Common myeloid progenitor, CD34-positive (primary cell): ENCODE results near the gene LYZL4.

ENCODE experiments used
- CTCF ChIA-PET: fragments of 350-600 bp; sonication (Branson Sonifier 250); formaldehyde crosslinking; loops from one replicate; lab custom pipeline; 2021; ENCODE audit warnings: antibody characterized with exemption; lab: Charles Lee
- POLR2A ChIA-PET: fragments of 350-600 bp; sonication (Branson Sonifier 250); formaldehyde crosslinking; loops from one replicate; lab custom pipeline; 2021; ENCODE audit warnings: antibody characterized with exemption; lab: Charles Lee
- DNase-seq, 3 donors: peaks; one replicate each; pipeline versions ENCODE4 v3.0.0 to v3.0.0-alpha.2; 2013
- H3K27ac ChIP-seq, 2 experiments: 1 replicate in 1 of 2; 2 replicates in 1 of 2; pipeline ENCODE4 v1.7.0; 2013; ENCODE audit warnings: inconsistent platforms in 2 of 2, low read length in 2 of 2, mild to moderate bottlenecking in 2 of 2, low read depth in 1 of 2, moderate library complexity in 1 of 2; ENCODE audit not compliant: severe bottlenecking in 2 of 2, insufficient read depth in 1 of 2, poor library complexity in 1 of 2
- H3K27me3 ChIP-seq, 5 experiments: replicated peaks in 2 of 5; 1 replicate in 3 of 5; 2 replicates in 2 of 5; pipeline versions ENCODE4 v1.6.1 to v1.7.0; 2013; ENCODE audit warnings: low read length in 4 of 5, mild to moderate bottlenecking in 2 of 5, moderate library complexity in 2 of 5, inconsistent platforms in 1 of 5; ENCODE audit not compliant: insufficient read depth in 5 of 5, control insufficient read depth in 4 of 5
- H3K36me3 ChIP-seq, 4 experiments: 1 replicate in 2 of 4; 2 replicates in 2 of 4; pipeline versions ENCODE4 v1.6.1 to v1.7.0; 2013; ENCODE audit warnings: low read length in 3 of 4, control low read depth in 1 of 4, mild to moderate bottlenecking in 1 of 4; ENCODE audit not compliant: control insufficient read depth in 4 of 4, insufficient read depth in 4 of 4
- H3K4me1 ChIP-seq, 4 experiments: 1 replicate in 3 of 4; 2 replicates in 1 of 4; pipeline versions ENCODE4 v1.6.1 to v1.7.1; 2013; ENCODE audit warnings: low read length in 3 of 4, mild to moderate bottlenecking in 3 of 4, control low read depth in 1 of 4, inconsistent platforms in 1 of 4, moderate library complexity in 1 of 4; ENCODE audit not compliant: control insufficient read depth in 4 of 4, insufficient read depth in 4 of 4; ENCODE audit errors: control extremely low read depth in 1 of 4
- H3K4me3 ChIP-seq, 7 experiments: 1 replicate in 4 of 7; 2 replicates in 3 of 7; pipeline versions ENCODE4 v1.5.1 to v1.7.0; 2013; ENCODE audit warnings: mild to moderate bottlenecking in 7 of 7, low read length in 6 of 7, moderate library complexity in 6 of 7, inconsistent platforms in 2 of 7, low read depth in 2 of 7, control low read depth in 1 of 7; ENCODE audit not compliant: insufficient read depth in 4 of 7, control insufficient read depth in 1 of 7; ENCODE audit errors: extremely low read depth in 1 of 7
- H3K9me3 ChIP-seq, 5 experiments: 1 replicate in 4 of 5; 2 replicates in 1 of 5; pipeline versions ENCODE4 v1.6.1 to v1.7.1; 2013; ENCODE audit warnings: low read length in 4 of 5, mild to moderate bottlenecking in 2 of 5, inconsistent platforms in 1 of 5, low read depth in 1 of 5, moderate library complexity in 1 of 5; ENCODE audit not compliant: control insufficient read depth in 4 of 5, insufficient read depth in 2 of 5; ENCODE audit errors: control extremely low read depth in 1 of 5
- WGBS: methylation state at CpG from one replicate; pipeline ENCODE4 v1.1.5; 2013; ENCODE audit not compliant: insufficient coverage; 5-methylcytosine and 5-hydroxymethylcytosine counted together

The LYZL4 gene

DNA sequence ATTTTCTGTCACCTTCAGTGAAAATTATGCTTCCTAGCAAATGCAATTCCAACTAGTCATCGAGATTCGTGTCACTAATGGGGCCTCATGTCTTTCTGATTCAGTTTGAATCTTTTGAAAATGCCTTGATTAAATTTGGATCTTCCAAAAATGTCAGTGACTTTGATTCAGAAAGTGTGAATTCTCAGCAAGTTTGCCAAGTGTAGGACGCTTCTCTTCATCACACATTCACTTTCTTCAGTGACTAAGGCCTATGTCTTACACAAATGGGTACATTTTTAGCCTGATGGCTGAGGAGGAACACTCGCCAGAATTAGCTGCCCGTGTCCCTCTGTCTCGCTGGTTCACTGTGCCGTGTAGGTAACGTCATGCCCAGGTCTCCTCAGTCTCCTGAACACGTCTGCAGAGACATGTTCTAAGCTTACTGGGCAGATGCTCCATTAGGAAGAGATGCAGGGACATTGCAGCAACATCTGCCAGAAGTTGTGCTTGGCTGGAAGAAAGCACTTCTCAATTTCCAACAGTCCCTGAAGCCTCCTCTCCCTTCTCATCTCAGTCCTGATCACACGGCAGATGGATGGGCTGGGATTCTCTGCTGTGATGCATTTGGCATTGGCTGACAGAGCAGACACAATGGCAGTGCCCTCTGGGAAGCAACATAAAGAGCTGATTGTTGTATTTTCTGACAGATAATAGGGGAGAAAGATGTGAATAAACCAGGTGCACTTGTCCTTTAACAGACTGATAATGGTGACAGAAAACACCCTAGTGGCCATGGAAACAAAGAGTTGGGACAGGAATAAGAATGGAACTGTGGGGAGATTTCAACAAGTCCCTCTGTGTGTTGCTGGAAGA, 29.1 kb upstream of the LYZL4 start:
- WGBS: 95% methylated on average over 8 of the region's 10 CpGs
- Histone ChIP-seq H3K36me3 (no peaks in the 10 kb centered on the region), H3K27ac (no peak overlapping the region), H3K27me3 (peaks cover 0 to 27% (median 9%) of the 10 kb centered on the region in 5 experiments), H3K4me1 (no peaks in the 10 kb centered on the region), H3K9me3 (no peaks in the 10 kb centered on the region), H3K4me3 (no peak overlapping the region)
- no peak for DNase-seq
- POLR2A ChIA-PET: no interaction called here
- CTCF ChIA-PET: interaction anchor here (1.4 to 2.8 kb wide), 2 partner anchors 192 to 206 kb away, joined by 3 to 7 read pairs; no protein-coding TSS in a partner anchor

DNA sequence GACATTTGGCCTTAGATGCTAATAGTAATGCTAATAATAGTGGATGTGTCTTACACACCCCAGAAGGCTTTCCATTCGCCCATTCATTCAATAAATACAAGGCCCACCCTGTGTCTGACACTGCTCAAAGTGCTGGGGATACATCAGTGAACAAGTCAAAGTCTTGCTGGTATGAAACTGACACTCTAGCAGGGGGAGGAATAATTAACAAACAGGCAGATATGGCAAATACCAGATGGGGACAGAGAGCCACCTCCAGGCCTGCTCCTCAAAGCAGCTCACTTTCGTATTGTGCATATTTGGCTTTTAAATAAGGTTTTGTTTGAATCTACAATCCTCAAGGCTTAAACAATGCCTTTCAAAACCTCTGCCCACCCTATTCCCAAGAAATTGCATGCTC, 28.3 kb upstream of the LYZL4 start:
- Histone ChIP-seq H3K4me1 (no peaks in the 10 kb centered on the region), H3K27me3 (peaks cover 0 to 27% (median 9%) of the 10 kb centered on the region in 5 experiments), H3K4me3 (no peak overlapping the region), H3K27ac (no peak overlapping the region), H3K9me3 (no peaks in the 10 kb centered on the region), H3K36me3 (no peaks in the 10 kb centered on the region)
- CTCF ChIA-PET: interaction anchor here (2.8 kb wide), 1 partner anchor 191 kb away, joined by 7 read pairs; no protein-coding TSS in a partner anchor
- POLR2A ChIA-PET: no interaction called here
- WGBS: no CpG with 5 or more reads among the region's 2 CpGs
- no peak for DNase-seq

DNA sequence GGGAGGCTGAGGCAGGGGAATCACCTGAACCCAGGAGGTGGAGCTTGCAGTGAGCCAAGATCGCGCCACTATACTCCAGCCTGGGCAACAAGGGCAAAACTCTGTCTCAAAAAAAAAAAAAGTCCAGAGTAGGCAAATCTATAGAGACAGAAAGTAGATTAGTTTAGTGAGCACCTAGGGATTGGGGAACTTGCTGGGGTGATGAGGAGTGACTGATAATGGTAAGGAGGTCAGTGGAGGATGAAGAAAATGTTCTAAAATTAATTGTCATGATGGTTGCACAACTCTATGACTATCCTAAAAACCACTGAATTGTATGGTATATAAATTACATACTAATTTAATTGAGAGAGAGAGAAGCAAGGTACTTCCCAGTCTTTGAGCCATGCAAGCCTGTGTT, 27.8 kb upstream of the LYZL4 start:
- H3K36me3 ChIP-seq: no peaks in the 10 kb centered on the region
- H3K9me3 ChIP-seq: peaks cover 0 to 4% (median 0%) of the 10 kb centered on the region in 5 experiments
- ChIA-PET POLR2A (no interaction called here), CTCF (interaction anchor here (0.6 to 2.8 kb wide), 2 partner anchors 91 to 191 kb away, joined by 3 to 7 read pairs; no protein-coding TSS in a partner anchor)
- 100% methylated on average over 2 of the region's 2 CpGs for WGBS
- H3K4me3 ChIP-seq: no peak overlapping the region
- DNase-seq: no peak
- no peaks in the 10 kb centered on the region for H3K4me1 ChIP-seq
- no peak overlapping the region for H3K27ac ChIP-seq
- H3K27me3 ChIP-seq: peaks cover 0 to 27% (median 9%) of the 10 kb centered on the region in 5 experiments

DNA sequence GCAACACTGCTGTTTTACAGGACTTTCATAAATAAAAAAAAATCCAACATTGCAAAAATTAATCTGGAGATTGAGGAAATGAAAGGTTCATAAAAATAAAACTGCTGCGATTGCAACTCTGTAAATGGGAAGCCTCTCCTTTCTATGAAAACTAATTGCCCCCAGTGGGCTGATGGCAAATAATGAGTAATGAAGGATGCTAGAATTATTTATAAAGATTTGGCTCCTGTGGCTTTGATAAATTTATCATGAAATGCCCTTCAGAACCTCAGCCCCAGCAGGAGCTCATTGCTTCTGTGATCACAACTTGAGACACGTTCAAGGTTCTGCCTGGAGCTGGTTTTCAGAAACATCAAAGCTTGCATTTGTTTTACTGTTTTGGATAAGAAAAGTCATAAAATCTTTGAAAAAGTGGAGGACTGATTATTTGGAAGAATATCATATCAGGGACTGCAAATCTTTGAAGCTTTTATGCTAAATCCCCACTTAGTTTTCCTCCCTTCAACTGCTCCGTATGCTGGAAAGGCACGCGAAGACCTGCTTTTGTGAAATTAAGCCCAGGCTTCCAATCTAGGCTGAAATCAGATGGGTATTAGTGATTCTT, 24.5 kb upstream of the LYZL4 start:
- Histone ChIP-seq H3K27me3 (peaks cover 0 to 9% (median 3%) of the 10 kb centered on the region in 5 experiments), H3K4me3 (no peak overlapping the region), H3K9me3 (peaks cover 2 to 12% (median 5%) of the 10 kb centered on the region in 5 experiments), H3K36me3 (no peaks in the 10 kb centered on the region), H3K4me1 (no peaks in the 10 kb centered on the region), H3K27ac (no peak overlapping the region)
- DNase-seq: no peak
- 63% methylated on average over 2 of the region's 5 CpGs for WGBS
- ChIA-PET CTCF (interaction anchor here (1.1 to 1.3 kb wide), 2 partner anchors 8 to 188 kb away, joined by 3 to 6 read pairs; no protein-coding TSS in a partner anchor), POLR2A (no interaction called here)

DNA sequence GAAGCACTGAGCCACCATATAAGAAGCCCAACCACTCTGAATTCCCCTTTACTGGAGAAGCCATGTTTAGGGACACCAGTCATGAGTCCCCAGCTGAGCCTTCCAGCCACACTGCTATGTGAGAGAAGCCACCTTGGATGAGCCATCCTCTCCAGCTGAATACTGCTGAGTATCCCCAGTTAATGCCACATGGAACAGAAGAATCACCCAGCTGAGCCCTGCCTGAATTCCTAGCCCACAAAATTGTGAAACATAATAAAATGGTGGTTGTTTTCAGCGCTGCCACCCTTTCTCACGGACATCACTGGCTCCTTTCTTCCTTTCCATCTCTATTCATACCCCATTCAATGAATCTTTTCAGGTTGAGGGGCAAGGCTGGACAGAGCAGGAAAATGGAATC, 22.1 kb upstream of the LYZL4 start:
- H3K9me3 ChIP-seq: peaks cover 2 to 12% (median 5%) of the 10 kb centered on the region in 5 experiments
- H3K4me1 ChIP-seq: no peaks in the 10 kb centered on the region
- ChIA-PET CTCF (interaction anchor here (2.1 kb wide), 1 partner anchor 11 kb away, joined by 6 read pairs; no protein-coding TSS in a partner anchor), POLR2A (no interaction called here)
- no peak for DNase-seq
- WGBS: no CpG with 5 or more reads among the region's 2 CpGs
- no peak overlapping the region for H3K4me3 ChIP-seq
- H3K27me3 ChIP-seq: peaks cover 0 to 20% (median 2%) of the 10 kb centered on the region in 5 experiments
- H3K27ac ChIP-seq: no peak overlapping the region
- no peaks in the 10 kb centered on the region for H3K36me3 ChIP-seq

DNA sequence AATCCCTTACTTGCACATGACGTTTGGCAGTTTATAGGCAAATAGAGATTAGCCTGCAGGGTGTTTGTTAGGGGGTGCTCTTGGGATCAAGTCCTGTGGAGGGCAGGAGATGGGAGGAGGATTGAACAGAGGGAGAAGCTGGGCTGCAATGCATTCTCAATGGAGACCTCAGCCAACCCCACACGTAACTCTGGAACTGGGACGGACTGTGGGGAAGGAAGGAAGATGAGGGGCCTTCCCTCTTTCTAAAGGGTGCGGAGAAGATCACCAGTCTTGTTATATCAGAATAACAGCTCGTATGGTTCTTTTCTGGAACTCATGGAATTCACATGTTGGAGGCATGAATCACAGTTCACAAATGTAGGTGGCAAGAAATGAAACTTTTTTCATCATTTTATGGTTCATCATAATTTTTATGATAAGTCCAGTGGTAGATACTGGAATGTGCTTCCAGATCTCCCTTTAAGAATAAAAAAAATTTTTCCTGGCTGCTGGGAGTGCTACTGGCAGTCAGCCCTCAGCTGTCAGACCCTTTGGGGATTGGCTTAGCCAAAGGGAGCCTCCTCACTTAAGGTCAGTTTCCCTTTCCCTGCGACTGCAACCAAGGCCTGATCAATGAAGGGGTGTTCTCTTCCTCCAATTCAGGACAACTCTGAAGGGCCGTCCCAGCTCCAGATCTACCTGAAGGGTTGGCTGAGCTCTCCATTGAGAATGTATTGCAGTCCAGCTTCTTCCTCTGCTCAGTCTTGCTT, 20.5 kb upstream of the LYZL4 start:
- CTCF ChIA-PET: no interaction called here
- H3K4me3 ChIP-seq: no peak overlapping the region
- H3K36me3 ChIP-seq: no peaks in the 10 kb centered on the region
- WGBS: 87% methylated on average over 5 of the region's 7 CpGs
- POLR2A ChIA-PET: no interaction called here
- H3K4me1 ChIP-seq: no peaks in the 10 kb centered on the region
- peaks cover 2 to 12% (median 5%) of the 10 kb centered on the region in 5 experiments for H3K9me3 ChIP-seq
- peaks cover 0 to 20% (median 2%) of the 10 kb centered on the region in 5 experiments for H3K27me3 ChIP-seq
- DNase-seq: no peak
- no peak overlapping the region for H3K27ac ChIP-seq
